ENCODE measurements around the gene EGR2.

- TF ChIP-seq, protein P1, sequence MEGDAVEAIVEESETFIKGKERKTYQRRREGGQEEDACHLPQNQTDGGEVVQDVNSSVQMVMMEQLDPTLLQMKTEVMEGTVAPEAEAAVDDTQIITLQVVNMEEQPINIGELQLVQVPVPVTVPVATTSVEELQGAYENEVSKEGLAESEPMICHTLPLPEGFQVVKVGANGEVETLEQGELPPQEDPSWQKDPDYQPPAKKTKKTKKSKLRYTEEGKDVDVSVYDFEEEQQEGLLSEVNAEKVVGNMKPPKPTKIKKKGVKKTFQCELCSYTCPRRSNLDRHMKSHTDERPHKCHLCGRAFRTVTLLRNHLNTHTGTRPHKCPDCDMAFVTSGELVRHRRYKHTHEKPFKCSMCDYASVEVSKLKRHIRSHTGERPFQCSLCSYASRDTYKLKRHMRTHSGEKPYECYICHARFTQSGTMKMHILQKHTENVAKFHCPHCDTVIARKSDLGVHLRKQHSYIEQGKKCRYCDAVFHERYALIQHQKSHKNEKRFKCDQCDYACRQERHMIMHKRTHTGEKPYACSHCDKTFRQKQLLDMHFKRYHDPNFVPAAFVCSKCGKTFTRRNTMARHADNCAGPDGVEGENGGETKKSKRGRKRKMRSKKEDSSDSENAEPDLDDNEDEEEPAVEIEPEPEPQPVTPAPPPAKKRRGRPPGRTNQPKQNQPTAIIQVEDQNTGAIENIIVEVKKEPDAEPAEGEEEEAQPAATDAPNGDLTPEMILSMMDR (IDR thresholded peaks at IDR 0.05; ENCODE audit: extremely low read depth in 1 of 2, insufficient read depth in 1 of 2, low read depth in 1 of 2, low read length in 2 of 2), result no peak
- TF ChIP-seq JUN (IDR thresholded peaks at IDR 0.05; ENCODE audit: borderline replicate concordance, insufficient read depth, insufficient read length, low read depth), result no peak
- TF ChIP-seq POLR2A (IDR thresholded peaks at IDR 0.05; ENCODE audit: low read depth, low read length), result no peak
- no peak for TF ChIP-seq POLR2AphosphoS5 (IDR thresholded peaks at IDR 0.05; ENCODE audit: insufficient read depth, low read depth, low read length)
- no peak for TF ChIP-seq MAX (IDR thresholded peaks at IDR 0.05; ENCODE audit: insufficient read depth, insufficient read length)
- no peak for TF ChIP-seq EZH2 (IDR thresholded peaks at IDR 0.05; ENCODE audit: borderline replicate concordance, low read depth, low read length, severe bottlenecking)
- TF ChIP-seq FOS (IDR thresholded peaks at IDR 0.05; ENCODE audit: borderline replicate concordance, insufficient read depth, low read length), result no peak
- no peak for TF ChIP-seq GATA2 (IDR thresholded peaks at IDR 0.05; ENCODE audit: insufficient read depth, insufficient read length, low read depth, low read length)
- TF ChIP-seq MYC (IDR thresholded peaks at IDR 0.05; ENCODE audit: low read depth, low read length), result no peak
These were observed 52.2 kb downstream of the EGR2 start for GRCh38 chr10:62764011-62764410.
